MCF 10A (cell line): ENCODE results near the gene NHERF2. TPM values are rescaled to one million over a fixed set of nuclear protein-coding genes. Genes with fewer than 3 reads are reported as not detected.

Source experiments
- BruUV-seq: library from RNA; stranded (reverse); fragments of 400-500 nt; replicated peaks from 2 replicates; lab custom pipeline; 2021; lab: Mats Ljungman, UMichigan
- CTCF ChIA-PET: fragments of 300-600 bp; sonication (Branson Sonifier 250); formaldehyde crosslinking; extraction: SDS; loops from one replicate; lab custom pipeline; 2021; ENCODE audit warnings: antibody characterized with exemption, inconsistent platforms; lab: Yijun Ruan, JAX
- POLR2A ChIA-PET: fragments of 300-600, 350-650 bp; sonication (Branson Sonifier 250); formaldehyde crosslinking; extraction: SDS; loops from one replicate; lab custom pipeline; 2020; ENCODE audit warnings: antibody characterized with exemption, inconsistent platforms; lab: Yijun Ruan, JAX
- DNase-seq: peaks from one replicate; pipeline ENCODE4 v3.0.0-alpha.2; 2018; ENCODE audit not compliant: unreplicated experiment
- H3K27ac Mint-ChIP-seq: one replicate; pipeline ENCODE4 v1.8.0; 2022; ENCODE audit warnings: mild to moderate bottlenecking, low read depth, mixed read lengths; ENCODE audit not compliant: unreplicated experiment
- H3K27me3 Mint-ChIP-seq: one replicate; pipeline ENCODE4 v1.8.0; 2022; ENCODE audit warnings: mixed read lengths; ENCODE audit not compliant: insufficient read depth, unreplicated experiment
- H3K36me3 Mint-ChIP-seq: one replicate; pipeline ENCODE4 v1.8.0; 2022; ENCODE audit warnings: mild to moderate bottlenecking, moderate library complexity, mixed read lengths; ENCODE audit not compliant: insufficient read depth, unreplicated experiment
- H3K4me1 Mint-ChIP-seq: one replicate; pipeline ENCODE4 v1.8.0; 2022; ENCODE audit warnings: mixed read lengths; ENCODE audit not compliant: insufficient read depth, unreplicated experiment
- H3K4me3 Mint-ChIP-seq: one replicate; pipeline ENCODE4 v1.8.0; 2022; ENCODE audit warnings: mild to moderate bottlenecking, moderate library complexity, mixed read lengths; ENCODE audit not compliant: unreplicated experiment
- H3K9me3 Mint-ChIP-seq: one replicate; pipeline ENCODE4 v1.8.0; 2022; ENCODE audit warnings: mixed read lengths; ENCODE audit not compliant: unreplicated experiment
- intact Hi-C: fragments of 100-400 bp; cut with micrococcal nuclease; formaldehyde crosslinking; loops from 2 replicates; pipeline ENCODE4 v1.14.1; 2022
- total RNA-seq: library from RNA; stranded (reverse); gene quantifications from 2 replicates; pipeline ENCODE4 v1.2.3, GENCODE V29; 2022
- TF ChIP-seq, protein P1 (sequence below): fragments of 200-600 bp; IDR thresholded peaks from one replicate; pipeline ENCODE4 v1.8.0; 2022; ENCODE audit warnings: antibody characterized with exemption, mild to moderate bottlenecking; ENCODE audit not compliant: unreplicated experiment

NHERF2 gene
- total RNA-seq, 1 experiment from 2014 or later = 14.5 TPM

GRCh38 chr16:2047330-2048115, 20.8 kb downstream of the NHERF2 start, which contains the start of the genes NTHL1 and TSC2:
Gene NTHL1 (minus strand): TSS chr16:2047834. CDS start chr16:2047823, 11 bp downstream.
Gene TSC2 (plus strand): TSS chr16:2047985. CDS start chr16:2048616, 631 bp downstream.
- no peaks in the 10 kb centered on the region for H3K27me3 Mint-ChIP-seq
- BruUV-seq = no TSS peak
- ChIA-PET POLR2A (interaction anchor here (0.6 to 3.0 kb wide), 23 partner anchors 9 to 1622 kb away, joined by 3 to 33 read pairs (median 5); partner anchors contain the start of genes MLST8, NHERF2, RAB11FIP3 and RPS2), CTCF (interaction anchor here (0.6 to 3.4 kb wide), 10 partner anchors 9 to 205 kb away, joined by 3 to 15 read pairs (median 4); no protein-coding TSS in a partner anchor)
- no peaks in the 10 kb centered on the region for H3K9me3 Mint-ChIP-seq
- H3K27ac Mint-ChIP-seq = peak within 1 kb of the TSS; percentile 63
- peak; percentile 95 for DNase-seq
- H3K4me1 Mint-ChIP-seq = peaks cover 23% of the 10 kb centered on the region
- intact Hi-C loops = no loop called here
- TF ChIP-seq, protein P1, sequence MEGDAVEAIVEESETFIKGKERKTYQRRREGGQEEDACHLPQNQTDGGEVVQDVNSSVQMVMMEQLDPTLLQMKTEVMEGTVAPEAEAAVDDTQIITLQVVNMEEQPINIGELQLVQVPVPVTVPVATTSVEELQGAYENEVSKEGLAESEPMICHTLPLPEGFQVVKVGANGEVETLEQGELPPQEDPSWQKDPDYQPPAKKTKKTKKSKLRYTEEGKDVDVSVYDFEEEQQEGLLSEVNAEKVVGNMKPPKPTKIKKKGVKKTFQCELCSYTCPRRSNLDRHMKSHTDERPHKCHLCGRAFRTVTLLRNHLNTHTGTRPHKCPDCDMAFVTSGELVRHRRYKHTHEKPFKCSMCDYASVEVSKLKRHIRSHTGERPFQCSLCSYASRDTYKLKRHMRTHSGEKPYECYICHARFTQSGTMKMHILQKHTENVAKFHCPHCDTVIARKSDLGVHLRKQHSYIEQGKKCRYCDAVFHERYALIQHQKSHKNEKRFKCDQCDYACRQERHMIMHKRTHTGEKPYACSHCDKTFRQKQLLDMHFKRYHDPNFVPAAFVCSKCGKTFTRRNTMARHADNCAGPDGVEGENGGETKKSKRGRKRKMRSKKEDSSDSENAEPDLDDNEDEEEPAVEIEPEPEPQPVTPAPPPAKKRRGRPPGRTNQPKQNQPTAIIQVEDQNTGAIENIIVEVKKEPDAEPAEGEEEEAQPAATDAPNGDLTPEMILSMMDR = peak; percentile 39
- H3K36me3 Mint-ChIP-seq = peaks cover 23% of the 10 kb centered on the region
- H3K4me3 Mint-ChIP-seq = peak within 1 kb of the TSS; percentile 86

DNA sequence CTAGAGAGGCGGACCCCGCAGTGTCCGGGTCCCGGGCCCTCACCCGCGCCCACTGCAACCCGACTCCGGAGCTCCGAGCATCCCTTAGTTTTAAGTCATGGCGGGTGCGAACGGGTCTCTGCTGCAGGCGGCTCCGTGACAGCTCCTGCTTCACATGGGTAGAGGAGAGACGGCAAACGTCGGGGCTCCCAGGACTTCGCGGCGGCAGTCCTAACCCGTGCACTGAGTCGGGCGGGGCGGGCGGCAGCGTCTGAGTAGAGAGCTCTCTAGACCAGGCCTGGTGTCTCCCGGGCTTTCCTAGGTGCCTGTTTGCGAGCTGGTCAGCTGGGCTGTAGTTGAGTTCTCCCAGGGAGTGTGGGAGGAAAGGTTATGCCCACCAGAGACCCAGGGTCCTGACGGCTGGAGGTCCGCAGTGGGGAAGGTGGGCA, 21.4 kb downstream of the NHERF2 start:
- Mint-ChIP-seq H3K4me3 (peak overlapping the region; percentile 86), H3K27me3 (no peaks in the 10 kb centered on the region), H3K9me3 (no peaks in the 10 kb centered on the region), H3K27ac (peak overlapping the region; percentile 63), H3K36me3 (peaks cover 23% of the 10 kb centered on the region), H3K4me1 (peaks cover 20% of the 10 kb centered on the region)
- intact Hi-C loops = no loop called here
- TF ChIP-seq, protein P1 = no peak
- no peak for DNase-seq
- ChIA-PET POLR2A (interaction anchor here (0.6 to 3.0 kb wide), 20 partner anchors 8 to 1623 kb away, joined by 3 to 33 read pairs (median 6); partner anchors contain the start of genes MLST8, NHERF2, RAB11FIP3 and RPS2), CTCF (interaction anchor here (0.5 to 3.4 kb wide), 10 partner anchors 16 to 92 kb away, joined by 3 to 15 read pairs (median 4); no protein-coding TSS in a partner anchor)
- no TSS peak for BruUV-seq

DNA sequence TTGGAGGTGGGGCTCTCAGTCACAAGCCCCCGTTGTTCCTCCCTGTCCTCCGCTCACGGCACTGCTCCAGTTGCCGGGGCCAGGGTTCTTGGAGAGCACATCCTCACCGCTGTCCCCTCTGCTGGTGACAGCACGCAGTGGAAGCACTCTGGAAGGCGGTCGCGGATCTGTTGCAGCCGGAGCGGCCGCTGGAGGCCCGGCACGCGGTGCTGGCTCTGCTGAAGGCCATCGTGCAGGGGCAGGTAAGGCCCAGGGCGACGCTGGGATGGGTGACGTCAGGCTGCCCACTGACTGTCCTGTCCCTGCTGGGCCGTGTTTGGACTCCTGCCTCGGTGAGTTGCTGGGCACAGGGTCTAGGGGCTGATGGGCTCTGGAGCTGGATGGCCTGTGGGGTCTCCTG, 26.5 kb downstream of the NHERF2 start:
- intact Hi-C loops = no loop called here
- DNase-seq = no peak
- Mint-ChIP-seq H3K9me3 (no peaks in the 10 kb centered on the region), H3K27ac (no peak overlapping the region), H3K27me3 (no peaks in the 10 kb centered on the region), H3K36me3 (peaks cover 38% of the 10 kb centered on the region), H3K4me1 (peaks cover 6% of the 10 kb centered on the region), H3K4me3 (no peak overlapping the region)
- POLR2A ChIA-PET = interaction anchor here (0.5 kb wide), 1 partner anchor 86 kb away, joined by 3 read pairs; no protein-coding TSS in a partner anchor
- CTCF ChIA-PET = interaction anchor here (0.6 kb wide), 1 partner anchor 123 kb away, joined by 3 read pairs; no protein-coding TSS in a partner anchor
- no TSS peak for BruUV-seq
- TF ChIP-seq, protein P1 = no peak

- TF ChIP-seq, protein P1 = no peak
- no peak overlapping the region for H3K4me3 Mint-ChIP-seq
- intact Hi-C loops = no loop called here
- peaks cover 38% of the 10 kb centered on the region for H3K36me3 Mint-ChIP-seq
- no peaks in the 10 kb centered on the region for H3K9me3 Mint-ChIP-seq
- no TSS peak for BruUV-seq
- no peaks in the 10 kb centered on the region for H3K4me1 Mint-ChIP-seq
- ChIA-PET CTCF (no interaction called here), POLR2A (interaction anchor here (0.5 kb wide), 1 partner anchor 85 kb away, joined by 3 read pairs; no protein-coding TSS in a partner anchor)
- no peak overlapping the region for H3K27ac Mint-ChIP-seq
- no peak for DNase-seq
- H3K27me3 Mint-ChIP-seq = no peaks in the 10 kb centered on the region
Observed at GRCh38 chr16:2053897-2054296, 27.2 kb downstream of the NHERF2 start.
